Gastrocnemius medialis (tissue), 4 donors: Measurements from ENCODE around the gene TRIM45. TPM values are rescaled to one million over a fixed set of nuclear protein-coding genes. Genes with fewer than 3 reads are reported as not detected.

Experiments used
- ATAC-seq, 2 donors: fragments of 150-250 bp; one replicate each; pipeline ENCODE4 v1.9.1; 2016
- DNase-seq, 2 donors: peaks; one replicate each; pipeline ENCODE4 v3.0.0-alpha.2; 2019
- H3K27ac ChIP-seq, 4 donors: fragments of 200-600 bp; sonication (generic); 1 replicate in 1 of 4; 2 replicates in 3 of 4; pipeline ENCODE4 v1.5.1; 2016 to 2018; ENCODE audit warnings: mild to moderate bottlenecking in 2 of 4, moderate library complexity in 1 of 4
- H3K27me3 ChIP-seq, 3 donors: fragments of 200-600 bp; sonication (generic) in 2 of 3; 1 replicate in 1 of 3; 2 replicates in 2 of 3; pipeline versions ENCODE4 v1.5.1 to v1.6.0; 2016 to 2019; ENCODE audit warnings: mild to moderate bottlenecking in 1 of 3, moderate library complexity in 1 of 3
- H3K36me3 ChIP-seq, 2 donors: fragments of 200-600 bp; sonication (generic) in 1 of 2; one replicate each; pipeline ENCODE4 v1.5.1; 2017 to 2018
- H3K4me1 ChIP-seq, 2 donors: fragments of 200-600 bp; sonication (generic) in 1 of 2; one replicate each; pipeline ENCODE4 v1.5.1; 2016 to 2017; ENCODE audit warnings: mild to moderate bottlenecking in 2 of 2
- H3K4me3 ChIP-seq, 4 donors: fragments of 200-600 bp; sonication (generic) in 3 of 4; 1 replicate in 1 of 4; 2 replicates in 3 of 4; pipeline ENCODE4 v1.5.1; 2016 to 2019; ENCODE audit warnings: mild to moderate bottlenecking in 2 of 4
- H3K9me3 ChIP-seq, 3 donors: fragments of 200-600 bp; sonication (generic) in 2 of 3; 1 replicate in 1 of 3; 2 replicates in 2 of 3; pipeline ENCODE4 v1.5.1; 2016 to 2019
- CTCF ChIP-seq, 5 experiments: fragments of 450-650 bp in 3 of 5; fragments of 200-600 bp in 2 of 5; sonication (generic) in 2 of 5; IDR thresholded peaks in 4 of 5; conservative IDR thresholded peaks in 1 of 5; 1 replicate in 4 of 5; 2 replicates in 1 of 5; pipeline ENCODE4 v1.5.1; 2016 to 2019; ENCODE audit warnings: antibody characterized with exemption in 5 of 5, mild to moderate bottlenecking in 3 of 5, moderate library complexity in 3 of 5
- POLR2A ChIP-seq, 2 donors: fragments of 450-650 bp; IDR thresholded peaks; one replicate each; pipeline ENCODE4 v1.6.1; 2017; ENCODE audit warnings: antibody characterized with exemption in 2 of 2, mild to moderate bottlenecking in 2 of 2, moderate library complexity in 2 of 2
- in situ Hi-C, 4 donors: fragments of 200-750 bp; cut with MboI; loops; one replicate each; pipeline versions ENCODE4 v1.15.0 to v1.8.0; 2017; ENCODE audit warnings: low sequenced_read_pairs in 4 of 4
- intact Hi-C: fragments of 100-400 bp; cut with DNase I; formaldehyde crosslinking; loops from one replicate; pipeline ENCODE4 v1.15.1; 2023; ENCODE audit warnings: low total_unique reads
- total RNA-seq, 4 donors: library from RNA; depleted of rRNA; stranded (reverse); fragments of >200 nt; gene quantifications; one replicate each; pipeline versions ENCODE4 v1.1.0 to v1.2.3, GENCODE V29; 2016

Gene TRIM45
- total RNA-seq, 4 donors from 2014 or later: 2.4 to 9.4 (median 5.2) TPM

- in situ Hi-C loops: no loop called here
- H3K36me3 ChIP-seq: no peaks in the 10 kb centered on the region
- peak overlapping the region in 2 of 4 donors; percentile 0 to 6 for H3K4me3 ChIP-seq
- H3K9me3 ChIP-seq: no peaks in the 10 kb centered on the region
- H3K4me1 ChIP-seq: peaks cover 15 to 23% of the 10 kb centered on the region in 2 donors
- DNase-seq (no peak), ATAC-seq (peak; percentile 86 to 88)
- no peaks in the 10 kb centered on the region for H3K27me3 ChIP-seq
- peak overlapping the region; percentile 46 to 75 (median 59) for H3K27ac ChIP-seq
- TF ChIP-seq POLR2A (IDR thresholded peaks at IDR 0.05): no peak
- no peak for TF ChIP-seq CTCF (IDR thresholded peaks at IDR 0.05 in 4 of 5, conservative IDR thresholded peaks at IDR 0.05 in 1 of 5)
- intact Hi-C loops: no loop called here
Observed at GRCh38 chr1:117147856-117148588, 26.5 kb upstream of the TRIM45 start.

GRCh38 chr1:117147341-117147831 lies 25.8 kb upstream of the TRIM45 start:
- no peak for DNase-seq
- in situ Hi-C loops: no loop called here
- peak in 1 of 2 donors; percentile 40 for ATAC-seq
- H3K27me3 ChIP-seq: no peaks in the 10 kb centered on the region
- H3K4me3 ChIP-seq: peak overlapping the region in 1 of 4 donors; percentile 0
- no peaks in the 10 kb centered on the region for H3K36me3 ChIP-seq
- TF ChIP-seq CTCF (IDR thresholded peaks at IDR 0.05 in 4 of 5, conservative IDR thresholded peaks at IDR 0.05 in 1 of 5) (no peak), POLR2A (IDR thresholded peaks at IDR 0.05) (no peak)
- peaks cover 15 to 23% of the 10 kb centered on the region in 2 donors for H3K4me1 ChIP-seq
- H3K9me3 ChIP-seq: no peaks in the 10 kb centered on the region
- peak overlapping the region; percentile 46 to 75 (median 59) for H3K27ac ChIP-seq
- intact Hi-C loops: no loop called here

- no peaks in the 10 kb centered on the region for H3K27me3 ChIP-seq
- H3K4me3 ChIP-seq: peak overlapping the region in 1 of 4 donors; percentile 0
- no peaks in the 10 kb centered on the region for H3K9me3 ChIP-seq
- in situ Hi-C loops (no loop called here), intact Hi-C loops (no loop called here)
- DNase-seq (peak in 1 of 2 donors; percentile 31), ATAC-seq (peak; percentile 16 to 61)
- H3K4me1 ChIP-seq: peaks cover 15 to 23% of the 10 kb centered on the region in 2 donors
- no peak for TF ChIP-seq CTCF (IDR thresholded peaks at IDR 0.05 in 4 of 5, conservative IDR thresholded peaks at IDR 0.05 in 1 of 5)
- no peak for TF ChIP-seq POLR2A (IDR thresholded peaks at IDR 0.05)
- H3K36me3 ChIP-seq: no peaks in the 10 kb centered on the region
- peak overlapping the region in 3 of 4 donors; percentile 53 to 75 (median 65) for H3K27ac ChIP-seq
Observed at GRCh38 chr1:117146575-117147340, 25.2 kb upstream of the TRIM45 start.

GRCh38 chr1:117146072-117146471 lies 24.5 kb upstream of the TRIM45 start:
- no peak overlapping the region for H3K4me3 ChIP-seq
- in situ Hi-C loops (no loop called here), intact Hi-C loops (no loop called here)
- TF ChIP-seq POLR2A (IDR thresholded peaks at IDR 0.05): no peak
- no peak for TF ChIP-seq CTCF (IDR thresholded peaks at IDR 0.05 in 4 of 5, conservative IDR thresholded peaks at IDR 0.05 in 1 of 5)
- H3K9me3 ChIP-seq: no peaks in the 10 kb centered on the region
- no peak for ATAC-seq
- peak overlapping the region in 1 of 4 donors; percentile 75 for H3K27ac ChIP-seq
- H3K4me1 ChIP-seq: peaks cover 15 to 23% of the 10 kb centered on the region in 2 donors
- no peaks in the 10 kb centered on the region for H3K36me3 ChIP-seq
- no peaks in the 10 kb centered on the region for H3K27me3 ChIP-seq
- DNase-seq: no peak
